ENCODE results near the gene SLIRP.
"Not testable (repeated sequence)": the region's sequence is repeated elsewhere in the genome, so short reads cannot be mapped to it uniquely, and the experiment has no call there.

The SLIRP gene

GRCh38 chr14:77707724-77708408 is at the start of gene SLIRP, which contains the start of gene ALKBH1:
Gene SLIRP, plus strand, starts transcription at chr14:77708103. Its CDS starts 9 bp downstream, at chr14:77708112.
Gene ALKBH1, minus strand, starts transcription at chr14:77708023. Its CDS starts 19 bp downstream, at chr14:77708004.
- peak; percentile 69 for DNase-seq

- no peak for DNase-seq
Measured at GRCh38 chr14:77659831-77660230, 48.1 kb upstream of the SLIRP start.

- DNase-seq = peak; percentile 28
Measured at GRCh38 chr14:77660754-77661153, 47.1 kb upstream of the SLIRP start.

- not testable (repeated sequence) for DNase-seq
Measured at GRCh38 chr14:77661562-77661961, 46.3 kb upstream of the SLIRP start.

DNA sequence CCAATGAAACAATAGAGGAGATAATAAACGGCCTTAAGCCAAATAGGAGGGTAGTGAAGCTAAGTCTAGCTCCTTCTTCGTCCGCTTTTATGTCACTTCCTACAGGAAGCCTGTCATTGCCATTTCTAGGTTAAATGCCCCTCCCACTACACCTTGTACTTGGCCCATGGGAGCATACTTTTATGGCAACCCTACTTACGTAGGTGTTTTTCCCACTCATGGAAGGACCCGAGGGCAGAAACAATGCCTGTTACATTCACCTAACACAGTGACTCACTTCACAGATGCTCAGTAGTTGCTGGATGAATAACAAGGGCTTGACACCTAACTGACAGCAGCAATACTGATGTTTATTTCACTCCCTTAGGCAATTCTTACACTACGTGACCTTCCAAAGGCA is 44.6 kb upstream of the SLIRP start:
- no peak for DNase-seq

DNA sequence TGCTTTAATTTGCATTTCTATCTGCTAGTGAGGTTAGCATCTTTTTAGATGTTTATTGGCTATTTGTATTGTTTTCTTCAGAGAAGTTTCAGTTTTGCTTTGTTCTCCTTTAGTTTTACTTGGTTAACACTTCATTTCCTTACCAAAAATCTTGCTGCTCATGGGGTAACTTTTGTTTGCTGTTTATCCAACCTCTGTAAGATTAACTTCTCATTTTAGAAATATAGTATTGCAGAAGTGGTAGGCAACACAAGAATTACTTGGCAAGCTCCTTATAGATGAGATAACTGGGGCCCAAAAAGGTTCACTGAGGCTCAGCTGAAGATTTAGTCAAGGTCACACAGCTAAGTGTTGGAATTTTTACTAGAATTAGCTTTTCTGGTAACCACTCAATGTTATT is 40.6 kb upstream of the SLIRP start:
- no peak for DNase-seq

DNA sequence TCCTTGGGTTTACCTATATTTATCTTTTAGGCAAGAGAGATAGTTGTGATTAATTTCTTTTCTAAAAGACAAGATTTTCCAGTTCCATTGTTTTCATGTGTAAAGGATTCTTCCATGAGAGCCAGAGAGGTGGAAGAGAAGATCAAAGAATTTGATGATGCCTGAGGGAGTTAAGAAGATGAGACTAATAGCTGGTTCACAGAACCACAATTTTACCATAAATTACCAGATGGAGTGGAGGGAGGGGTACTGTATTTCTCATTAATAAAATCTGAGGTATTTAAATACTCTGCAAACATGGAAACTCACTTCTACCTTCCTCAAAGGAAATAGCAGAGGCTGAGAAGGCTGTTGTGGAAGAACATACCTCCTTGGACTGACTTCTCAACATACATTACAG is 34.7 kb upstream of the SLIRP start:
- no peak for DNase-seq

DNA sequence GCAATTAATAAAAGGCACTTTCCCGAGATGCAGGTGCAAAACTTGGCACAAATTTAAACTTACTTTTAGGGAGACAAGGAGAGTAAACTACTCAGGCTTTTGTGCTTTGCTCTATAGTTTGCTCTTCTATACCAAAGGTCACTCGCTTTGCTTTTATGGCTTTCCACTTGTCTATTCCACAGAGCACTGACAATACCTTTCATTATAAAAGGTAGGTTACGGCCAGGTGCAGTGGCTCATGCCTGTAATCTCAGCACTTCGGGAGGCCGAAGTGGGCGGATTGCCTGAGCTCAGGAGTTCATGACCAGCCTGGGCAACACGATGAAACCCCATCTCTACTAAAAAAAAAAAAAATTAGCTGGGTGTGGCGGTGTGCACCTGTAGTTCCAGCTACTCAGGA is 33.0 kb upstream of the SLIRP start:
- no peak for DNase-seq

GRCh38 chr14:77681196-77682157 is 26.4 kb upstream of the SLIRP start:
- DNase-seq = no peak

GRCh38 chr14:77682158-77682553 is 25.7 kb upstream of the SLIRP start:
- DNase-seq = no peak

GRCh38 chr14:77691259-77691658 is 16.6 kb upstream of the SLIRP start:
- DNase-seq = no peak

GRCh38 chr14:77707355-77707723 is 564 bp upstream of the SLIRP start:
- no peak for DNase-seq

DNA sequence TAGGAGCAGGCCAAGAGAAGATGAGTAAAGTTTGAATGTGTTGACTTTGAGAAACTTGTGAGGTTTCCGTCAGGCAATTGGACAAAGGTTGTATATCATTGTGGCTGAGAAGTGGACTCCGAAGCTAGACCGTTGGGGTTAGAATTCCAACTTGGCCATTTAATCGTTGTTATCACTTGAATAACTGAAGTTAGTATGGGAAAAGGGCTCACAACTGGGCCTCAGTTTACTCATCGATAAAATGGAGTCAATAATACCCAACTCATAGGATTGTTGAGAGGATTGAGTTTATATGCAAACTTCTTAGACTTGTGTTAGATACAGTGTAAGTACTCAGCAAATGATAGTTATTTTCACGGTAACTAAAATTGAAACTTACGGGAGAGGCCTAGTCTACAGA is 846 bp downstream of the SLIRP start:
- no peak for DNase-seq

GRCh38 chr14:77709412-77709811 is 1.5 kb downstream of the SLIRP start:
- no peak for DNase-seq

DNA sequence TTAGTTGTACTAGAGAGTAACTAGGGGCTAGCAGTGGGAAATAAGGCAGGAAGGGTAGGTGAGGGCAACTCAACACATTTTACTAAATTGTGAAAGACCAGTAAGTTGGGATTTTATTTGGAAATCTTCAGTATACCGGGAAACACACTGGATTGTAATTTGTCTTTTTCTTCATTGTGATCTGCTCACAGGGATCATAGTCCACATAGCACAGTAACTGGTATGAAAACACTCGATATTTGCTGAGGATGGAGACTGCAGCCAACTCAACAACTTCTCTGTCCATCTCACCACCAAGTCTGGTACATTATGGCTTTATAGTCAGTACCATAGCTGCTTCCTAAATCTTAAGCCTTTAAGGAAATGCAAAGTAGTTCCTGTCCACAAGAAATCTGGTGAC is 2.5 kb downstream of the SLIRP start:
- DNase-seq = no peak

DNA sequence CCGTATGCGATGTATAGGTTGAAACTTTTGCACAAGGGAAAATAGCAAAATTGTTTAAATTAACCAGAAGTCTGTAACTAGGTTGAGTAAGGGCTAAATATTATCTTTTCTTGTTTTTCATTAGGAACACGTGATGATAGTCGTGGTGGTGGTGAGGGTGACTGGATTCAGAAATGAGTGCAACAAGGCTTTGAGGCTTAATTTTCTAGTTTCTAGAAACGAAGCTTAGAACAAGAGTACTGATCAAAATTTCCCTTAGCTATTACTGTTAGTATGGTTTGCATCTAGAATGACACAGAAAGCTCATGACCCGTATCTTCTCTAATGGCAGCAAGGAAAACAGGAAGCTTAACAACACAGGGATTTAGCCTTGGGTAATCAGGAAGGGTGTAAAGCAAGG is 7.0 kb downstream of the SLIRP start:
- DNase-seq = no peak

DNA sequence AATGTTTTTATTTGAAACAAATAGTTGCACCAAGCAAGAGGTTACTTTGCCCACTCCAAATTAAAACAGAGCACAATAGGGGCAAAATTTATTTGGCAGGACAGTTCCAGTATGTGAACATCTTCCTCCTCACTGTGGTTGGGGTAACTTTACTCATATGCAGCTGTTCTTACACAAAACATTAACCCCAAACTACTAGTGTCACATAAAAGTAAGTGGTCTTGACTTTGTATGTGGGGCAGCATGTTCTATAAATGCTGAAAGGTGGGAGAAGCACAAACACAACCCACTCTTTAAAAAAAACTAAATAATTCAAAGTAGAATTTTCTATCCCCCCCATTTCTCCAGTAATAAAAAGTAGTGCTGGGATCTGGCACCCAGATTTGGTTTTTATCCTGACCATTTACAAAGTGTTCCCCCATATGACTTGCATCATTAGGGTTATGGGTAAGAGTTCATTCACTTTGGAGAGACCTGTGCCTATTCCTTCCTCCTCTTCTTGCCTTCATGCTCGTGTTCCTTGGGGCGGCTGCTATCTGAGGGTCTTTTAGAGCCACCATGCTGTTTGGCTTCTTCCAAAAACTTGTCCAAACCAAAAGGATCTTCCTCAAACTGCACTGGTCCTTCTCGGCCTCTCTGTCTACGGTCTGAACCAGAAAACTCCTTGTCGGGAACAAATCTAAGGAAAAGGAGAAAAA is 9.9 kb downstream of the SLIRP start:
- no peak for DNase-seq

DNA sequence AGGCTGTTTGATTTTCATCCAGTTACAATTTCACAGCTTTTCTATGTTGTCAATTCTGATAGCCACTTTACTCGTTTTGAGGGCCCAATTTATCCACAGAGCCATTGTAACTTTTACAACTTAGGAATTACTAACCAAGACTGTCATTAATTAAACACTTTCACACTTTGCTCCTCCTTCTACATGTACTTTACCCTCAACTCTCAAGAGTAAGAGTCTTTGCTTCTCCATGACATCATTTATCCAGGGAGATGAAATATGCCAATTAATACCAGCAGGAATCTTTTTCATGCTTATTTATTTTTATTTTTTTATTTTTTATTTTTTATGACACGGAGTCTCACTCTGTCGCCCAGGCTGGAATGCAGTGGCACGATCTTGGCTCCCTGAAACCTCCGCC is 13.5 kb downstream of the SLIRP start:
- DNase-seq = no peak

- no peak for DNase-seq
Measured at GRCh38 chr14:77722301-77722700, 14.4 kb downstream of the SLIRP start.

GRCh38 chr14:77730976-77731497 is 23.1 kb downstream of the SLIRP start:
- DNase-seq = no peak

- no peak for DNase-seq
Measured at GRCh38 chr14:77738559-77739250, 30.8 kb downstream of the SLIRP start.

DNA sequence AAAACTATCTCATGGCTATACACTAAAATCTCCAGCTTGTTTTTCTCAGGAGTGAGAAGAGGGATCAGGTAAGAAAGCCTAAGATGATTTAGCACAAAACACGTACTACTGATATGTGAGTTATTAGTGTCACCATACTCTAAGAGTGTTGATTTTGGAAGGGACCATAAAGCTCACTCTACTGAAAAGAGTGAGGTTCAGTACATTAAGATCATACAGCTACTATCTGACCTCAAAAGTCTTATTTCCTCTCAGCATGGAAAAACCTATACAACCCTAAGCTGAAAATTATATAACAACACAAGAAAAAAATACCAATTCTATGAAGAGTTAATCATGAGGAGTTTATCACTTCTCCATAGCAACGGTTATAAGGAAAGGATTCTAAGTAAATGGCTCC is 33.5 kb downstream of the SLIRP start:
- no peak for DNase-seq

All from NCI-H748 treated with DMSO at 0.1 percent for 48 hours (cell line).